ENCODE data around the gene SLC20A1. TPM values are rescaled to one million over a fixed set of nuclear protein-coding genes. Genes with fewer than 3 reads are reported as not detected.

SLC20A1 gene, protein sequence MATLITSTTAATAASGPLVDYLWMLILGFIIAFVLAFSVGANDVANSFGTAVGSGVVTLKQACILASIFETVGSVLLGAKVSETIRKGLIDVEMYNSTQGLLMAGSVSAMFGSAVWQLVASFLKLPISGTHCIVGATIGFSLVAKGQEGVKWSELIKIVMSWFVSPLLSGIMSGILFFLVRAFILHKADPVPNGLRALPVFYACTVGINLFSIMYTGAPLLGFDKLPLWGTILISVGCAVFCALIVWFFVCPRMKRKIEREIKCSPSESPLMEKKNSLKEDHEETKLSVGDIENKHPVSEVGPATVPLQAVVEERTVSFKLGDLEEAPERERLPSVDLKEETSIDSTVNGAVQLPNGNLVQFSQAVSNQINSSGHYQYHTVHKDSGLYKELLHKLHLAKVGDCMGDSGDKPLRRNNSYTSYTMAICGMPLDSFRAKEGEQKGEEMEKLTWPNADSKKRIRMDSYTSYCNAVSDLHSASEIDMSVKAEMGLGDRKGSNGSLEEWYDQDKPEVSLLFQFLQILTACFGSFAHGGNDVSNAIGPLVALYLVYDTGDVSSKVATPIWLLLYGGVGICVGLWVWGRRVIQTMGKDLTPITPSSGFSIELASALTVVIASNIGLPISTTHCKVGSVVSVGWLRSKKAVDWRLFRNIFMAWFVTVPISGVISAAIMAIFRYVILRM
- total RNA-seq (2022; extraction: Qiagen RNA extraction), result 135 to 183 TPM (median 150 TPM) in 5 replicates

GRCh38 chr2:112645310-112646101 lies at the start of gene SLC20A1:
Gene SLC20A1 (plus strand): TSS chr2:112645939. CDS start chr2:112646829, 890 bp downstream.

Other genes starting within 250 kb of the SLC20A1 start
- 2.3 to 4.7 TPM (median 2.9 TPM) in 5 replicates for gene RGPD8, start 212.3 kb upstream of the SLC20A1 start, total RNA-seq (2022; extraction: Qiagen RNA extraction)
- gene TTL, start 163.8 kb upstream of the SLC20A1 start, total RNA-seq (2022; extraction: Qiagen RNA extraction), result 34.7 to 41.0 TPM (median 37.8 TPM) in 5 replicates
- 22.0 to 31.3 TPM (median 22.6 TPM) in 5 replicates for gene POLR1B, start 103.5 kb upstream of the SLC20A1 start, total RNA-seq (2022; extraction: Qiagen RNA extraction)
- gene CHCHD5, start 61.3 kb upstream of the SLC20A1 start, total RNA-seq (2022; extraction: Qiagen RNA extraction), result 57.5 to 65.1 TPM (median 59.7 TPM) in 5 replicates
- not detected in 5 replicates for gene NT5DC4, start 75.1 kb downstream of the SLC20A1 start, total RNA-seq (2022; extraction: Qiagen RNA extraction)
- gene CKAP2L, start 118.7 kb downstream of the SLC20A1 start, total RNA-seq (2022; extraction: Qiagen RNA extraction), result 12.3 to 18.6 TPM (median 14.4 TPM) in 5 replicates
- gene IL1A, start 138.6 kb downstream of the SLC20A1 start, total RNA-seq (2022; extraction: Qiagen RNA extraction), result 0.17 to 0.24 TPM (median 0.23 TPM) in 5 replicates
- gene IL1B, start 190.8 kb downstream of the SLC20A1 start, total RNA-seq (2022; extraction: Qiagen RNA extraction), result 0.06 to 0.26 TPM (median 0.18 TPM) in 5 replicates

All from A549 treated with Hydrocortisone at 1 μM for 4 hours (cell line).